SK-N-SH treated with all-trans-retinoic acid at 6 μM for 48 hours (cell line): ENCODE results near the gene SNRPB2.

Experiments used
- ATAC-seq: fragments of 200-7000 bp; cut with Tn5 transposase; 3 replicates; pipeline ENCODE4 v1.9.1; 2020; ENCODE audit warnings: mild to moderate bottlenecking, moderate library complexity
- ARNTL ChIP-seq: fragments of 450-650 bp; formaldehyde crosslinking; IDR thresholded peaks from 2 replicates; pipeline ENCODE4 v1.5.0; 2020; ENCODE audit warnings: low read depth, mild to moderate bottlenecking, moderate library complexity, borderline replicate concordance
- CSDC2 ChIP-seq: fragments of 250-450 bp; sonication (Bioruptor Pico); IDR thresholded peaks from 2 replicates; pipeline ENCODE4 v1.5.0; 2020; ENCODE audit warnings: mild to moderate bottlenecking, moderate library complexity
- CSRNP3 ChIP-seq: fragments of 250-450 bp; sonication (Bioruptor Pico); IDR thresholded peaks from 2 replicates; pipeline ENCODE4 v1.5.1; 2021; ENCODE audit warnings: mild to moderate bottlenecking, moderate library complexity
- ESRRG ChIP-seq: fragments of 250-450 bp; sonication (Bioruptor Pico); IDR thresholded peaks from 2 replicates; pipeline ENCODE4 v1.6.1; 2021; ENCODE audit warnings: mild to moderate bottlenecking
- GLIS3 ChIP-seq: fragments of 250-450 bp; sonication (Bioruptor Pico); IDR thresholded peaks from 2 replicates; pipeline ENCODE4 v1.5.0; 2020; ENCODE audit warnings: mild to moderate bottlenecking, moderate library complexity
- ISL1 ChIP-seq: fragments of 250-450 bp; sonication (Bioruptor Pico); IDR thresholded peaks from 2 replicates; pipeline ENCODE4 v2.1.2; 2022; ENCODE audit warnings: mild to moderate bottlenecking, moderate library complexity
- OSR1 ChIP-seq: fragments of 250-450 bp; sonication (Bioruptor Pico); IDR thresholded peaks from 2 replicates; pipeline ENCODE4 v1.8.0; 2022; ENCODE audit warnings: moderate library complexity, mild to moderate bottlenecking, inconsistent platforms
- PATZ1 ChIP-seq: fragments of 250-450 bp; sonication (Bioruptor Pico); IDR thresholded peaks from 2 replicates; pipeline ENCODE4 v1.8.0; 2020; ENCODE audit warnings: mild to moderate bottlenecking, moderate library complexity, borderline replicate concordance
- PPARA ChIP-seq: fragments of 250-450 bp; sonication (Bioruptor Pico); IDR thresholded peaks from 2 replicates; pipeline ENCODE4 v1.5.0; 2020; ENCODE audit warnings: mild to moderate bottlenecking, borderline replicate concordance
- RARB ChIP-seq: fragments of 250-450 bp; sonication (Bioruptor Pico); IDR thresholded peaks from 2 replicates; pipeline ENCODE4 v1.8.0; 2021; ENCODE audit warnings: mild to moderate bottlenecking, moderate library complexity
- SNAI2 ChIP-seq: fragments of 250-450 bp; sonication (Bioruptor Pico); IDR thresholded peaks from 2 replicates; pipeline ENCODE4 v1.5.0; 2020; ENCODE audit warnings: mild to moderate bottlenecking, moderate library complexity
- TCF4 ChIP-seq: fragments of 250-450 bp; sonication (Bioruptor Pico); IDR thresholded peaks from 2 replicates; pipeline ENCODE4 v1.8.0; 2021; ENCODE audit warnings: mild to moderate bottlenecking, moderate library complexity, borderline replicate concordance
- TOX ChIP-seq: fragments of 250-450 bp; sonication (Bioruptor Pico); IDR thresholded peaks from 2 replicates; pipeline ENCODE4 v1.8.0; 2021; ENCODE audit warnings: mild to moderate bottlenecking, moderate library complexity, borderline replicate concordance
- TSHZ2 ChIP-seq: fragments of 250-450 bp; sonication (Bioruptor Pico); IDR thresholded peaks from 2 replicates; pipeline ENCODE4 v1.5.0; 2020; ENCODE audit warnings: mild to moderate bottlenecking, moderate library complexity
- ZC3H10 ChIP-seq: fragments of 250-450 bp; sonication (Bioruptor Pico); IDR thresholded peaks from 2 replicates; pipeline ENCODE4 v1.5.1; 2021; ENCODE audit warnings: mild to moderate bottlenecking, moderate library complexity
- ZFP3 ChIP-seq: fragments of 250-450 bp; sonication (Bioruptor Pico); IDR thresholded peaks from 2 replicates; pipeline ENCODE4 v1.5.0; 2020; ENCODE audit warnings: mild to moderate bottlenecking, moderate library complexity
- ZFP30 ChIP-seq: fragments of 450-650 bp; formaldehyde crosslinking; IDR thresholded peaks from 2 replicates; pipeline ENCODE4 v1.5.0; 2022; ENCODE audit warnings: mild to moderate bottlenecking, moderate library complexity
- ZNF70 ChIP-seq: fragments of 450-650 bp; formaldehyde crosslinking; IDR thresholded peaks from 2 replicates; pipeline ENCODE4 v1.5.0; 2020; ENCODE audit warnings: mild to moderate bottlenecking, moderate library complexity
- ZNF8 ChIP-seq: fragments of 450-650 bp; formaldehyde crosslinking; IDR thresholded peaks from 2 replicates; pipeline ENCODE4 v1.5.0; 2020; ENCODE audit warnings: mild to moderate bottlenecking, moderate library complexity
- TF ChIP-seq, protein P1 (sequence below): fragments of 250-450 bp; sonication (Bioruptor Pico); IDR thresholded peaks from 2 replicates; pipeline ENCODE4 v1.5.1; 2020; ENCODE audit warnings: low read depth, mild to moderate bottlenecking, moderate library complexity

Gene SNRPB2

GRCh38 chr20:16740365-16741072 lies 10.7 kb downstream of the SNRPB2 start:
- TF ChIP-seq PPARA (CRISPR knock-in tag), result no peak
- no peak for TF ChIP-seq CSRNP3
- no peak for TF ChIP-seq ESRRG
- TF ChIP-seq ISL1 (CRISPR knock-in tag), result no peak
- ATAC-seq, result no peak

DNA sequence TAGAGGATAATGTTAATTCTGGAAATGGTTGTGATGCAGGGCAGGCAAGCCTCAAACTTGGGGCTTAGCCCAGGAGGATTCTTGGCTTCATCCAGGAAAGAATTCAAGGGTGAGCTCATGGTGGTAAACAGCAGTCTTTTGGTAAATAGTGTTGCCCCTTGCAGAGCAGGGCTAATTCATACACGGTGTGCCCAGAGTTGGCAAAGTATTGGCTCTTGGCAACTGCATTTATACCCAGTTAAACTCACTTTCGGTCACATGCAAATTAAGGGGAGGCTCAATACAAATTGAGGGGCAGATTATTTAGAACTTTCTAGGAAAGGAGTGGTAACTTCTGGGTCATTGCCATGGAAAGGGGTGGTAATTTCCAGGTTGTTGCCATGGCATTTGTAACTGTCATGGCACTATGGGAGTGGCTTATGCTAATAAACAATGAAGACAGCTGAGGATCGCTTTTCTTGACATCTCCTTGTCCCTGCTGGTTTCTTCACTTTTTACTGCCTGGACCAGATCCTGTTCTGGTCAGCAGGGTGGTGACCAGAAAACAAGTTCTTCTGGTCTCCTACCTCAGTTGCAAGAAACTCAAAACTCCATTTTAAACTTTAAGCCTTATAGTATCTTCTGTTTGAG lies 14.5 kb downstream of the SNRPB2 start:
- no peak for TF ChIP-seq ZFP30 (CRISPR knock-in tag)
- TF ChIP-seq ZNF70, result no peak
- TF ChIP-seq ARNTL (CRISPR knock-in tag), result no peak
- TF ChIP-seq ZC3H10 (CRISPR knock-in tag), result no peak
- ATAC-seq, result no peak

GRCh38 chr20:16745204-16745603 lies 15.4 kb downstream of the SNRPB2 start:
- TF ChIP-seq TOX (CRISPR knock-in tag) (no peak), ARNTL (CRISPR knock-in tag) (no peak), ESRRG (no peak), GLIS3 (CRISPR knock-in tag) (no peak), ZFP3 (no peak), OSR1 (CRISPR knock-in tag) (no peak), ZFP30 (CRISPR knock-in tag) (no peak), ZNF8 (no peak), CSDC2 (CRISPR knock-in tag) (no peak), PPARA (CRISPR knock-in tag) (no peak), TCF4 (no peak), PATZ1 (CRISPR knock-in tag) (no peak), RARB (no peak), SNAI2 (CRISPR knock-in tag) (no peak), ISL1 (CRISPR knock-in tag) (no peak), ZC3H10 (CRISPR knock-in tag) (no peak)
- TF ChIP-seq, protein P1, sequence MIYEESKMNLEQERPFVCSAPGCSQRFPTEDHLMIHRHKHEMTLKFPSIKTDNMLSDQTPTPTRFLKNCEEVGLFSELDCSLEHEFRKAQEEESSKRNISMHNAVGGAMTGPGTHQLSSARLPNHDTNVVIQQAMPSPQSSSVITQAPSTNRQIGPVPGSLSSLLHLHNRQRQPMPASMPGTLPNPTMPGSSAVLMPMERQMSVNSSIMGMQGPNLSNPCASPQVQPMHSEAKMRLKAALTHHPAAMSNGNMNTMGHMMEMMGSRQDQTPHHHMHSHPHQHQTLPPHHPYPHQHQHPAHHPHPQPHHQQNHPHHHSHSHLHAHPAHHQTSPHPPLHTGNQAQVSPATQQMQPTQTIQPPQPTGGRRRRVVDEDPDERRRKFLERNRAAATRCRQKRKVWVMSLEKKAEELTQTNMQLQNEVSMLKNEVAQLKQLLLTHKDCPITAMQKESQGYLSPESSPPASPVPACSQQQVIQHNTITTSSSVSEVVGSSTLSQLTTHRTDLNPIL (CRISPR knock-in tag), result no peak

GRCh38 chr20:16747291-16747811 lies 17.5 kb downstream of the SNRPB2 start:
- peak; percentile 38; the same call in 1 of the 3 replicates for ATAC-seq
- TF ChIP-seq ARNTL (CRISPR knock-in tag), result no peak
- no peak for TF ChIP-seq ZFP3
- no peak for TF ChIP-seq TCF4
- no peak for TF ChIP-seq TOX (CRISPR knock-in tag)
- no peak for TF ChIP-seq TSHZ2
- TF ChIP-seq, protein P1 (CRISPR knock-in tag), result no peak
- no peak for TF ChIP-seq ZNF70

More at GRCh38 chr20:16745204-16745603, 15.4 kb downstream of the SNRPB2 start:
- ATAC-seq, result no peak
